Adrenal gland (tissue), 12 donors: ENCODE data around the gene RABGAP1. TPM values are rescaled to one million over a fixed set of nuclear protein-coding genes. Genes with fewer than 3 reads are reported as not detected.
A peak's percentile ranks its signal among the peaks of the same experiment; 100 is the strongest.

ENCODE experiments used
- DNase-seq, 7 donors: peaks; one replicate each; pipeline ENCODE4 v3.0.0-alpha.2; 2019 to 2020
- H3K27ac ChIP-seq, 5 donors: fragments of 200-600 bp; sonication (generic) in 4 of 5; 1 replicate in 3 of 5; 2 replicates in 2 of 5; pipeline versions ENCODE4 v1.5.1 to v1.8.0; 2016 to 2020; ENCODE audit warnings: mild to moderate bottlenecking in 1 of 5
- H3K27me3 ChIP-seq: fragments of 200-600 bp; 2 replicates; pipeline ENCODE4 v1.8.0; 2021
- H3K36me3 ChIP-seq, 2 donors: fragments of 200-600 bp; replicated peaks in 1 of 2; 1 replicate in 1 of 2; 2 replicates in 1 of 2; pipeline versions ENCODE4 v1.5.1 to v1.8.0; 2018 to 2022
- H3K4me1 ChIP-seq, 2 donors: fragments of 200-600 bp; replicated peaks in 1 of 2; 1 replicate in 1 of 2; 2 replicates in 1 of 2; pipeline versions ENCODE4 v1.5.1 to v1.8.0; 2018 to 2021
- H3K4me3 ChIP-seq, 4 donors: fragments of 200-600 bp; sonication (generic) in 3 of 4; one replicate each; pipeline ENCODE4 v1.5.1; 2016 to 2018
- H3K9me3 ChIP-seq, 3 donors: fragments of 200-600 bp; sonication (generic) in 1 of 3; replicated peaks in 1 of 3; 1 replicate in 2 of 3; 2 replicates in 1 of 3; pipeline versions ENCODE4 v1.5.1 to v1.8.0; 2016 to 2021
- CTCF ChIP-seq, 6 experiments: fragments of 450-650 bp in 4 of 6; fragments of 200-600 bp in 2 of 6; sonication (generic) in 1 of 6; IDR thresholded peaks; 1 replicate in 5 of 6; 2 replicates in 1 of 6; pipeline versions ENCODE4 v1.5.1 to v1.8.0; 2016 to 2021; ENCODE audit warnings: antibody characterized with exemption in 6 of 6, mild to moderate bottlenecking in 2 of 6, moderate library complexity in 1 of 6
- POLR2A ChIP-seq, 2 donors: fragments of 450-650 bp; IDR thresholded peaks; one replicate each; pipeline ENCODE4 v1.6.1; 2017; ENCODE audit warnings: antibody characterized with exemption in 2 of 2, mild to moderate bottlenecking in 2 of 2, moderate library complexity in 1 of 2
- WGBS, 4 donors: extraction: QIAGEN DNeasy Blood & Tissue Kit in 2 of 4; methylation state at CpG; one replicate each; pipeline versions ENCODE4 v1.1.5 to v1.1.7; 2013 to 2017; 5-methylcytosine and 5-hydroxymethylcytosine counted together
- intact Hi-C, 2 donors: fragments of 100-400 bp; cut with DNase I; formaldehyde crosslinking; loops; one replicate each; pipeline versions ENCODE4 v1.14.1 to v1.15.0; 2022 to 2023
- polyA plus RNA-seq, 3 donors: library from polyadenylated mRNA; stranded (reverse); fragments of 200-250 nt in 2 of 3; fragments of 350-450 nt in 1 of 3; fragmentation: Illumina TruSeq in 1 of 3; extraction: RNeasy Lipid Tissue Mini Kit (QIAGEN cat#74804) in 1 of 3; gene quantifications; one replicate each; pipeline ENCODE4 v1.2.3, GENCODE V29; 2013 to 2014
- total RNA-seq, 9 donors: library from RNA; depleted of rRNA in 4 of 9; stranded (reverse); fragments of >200 nt in 4 of 9; fragments of 120-200 nt in 1 of 9; fragmentation: NEBNext Ultra II Directional in 1 of 9; extraction: Animal tissue kit (Norgen Biotek cat#: 25700) in 1 of 9; gene quantifications; one replicate each; pipeline versions ENCODE4 v1.1.0 to v1.2.4, GENCODE V29; 2013 to 2023
- donor health status: healthy with polysubstance abuse.
- donor health status: Bipolar disorder and iron deficiency.
- donor health status: DM: yes; HTN: yes; CAD: no.
- donor health status: DM: no; HTN: no; CAD: no.
- donor health status: DM: no; HTN: no; CAD: no.
- donor health status: DM: yes; HTN: yes; CAD: no.

The RABGAP1 gene
- total and polyA plus RNA-seq, 12 donors: 8.5 to 62.3 (median 34.3) TPM

- H3K9me3 ChIP-seq: no peaks in the 10 kb centered on the region
- intact Hi-C loops: no loop called here
These were observed 128.2 kb downstream of the RABGAP1 start for GRCh38 chr9:123069010-123069481.

DNA sequence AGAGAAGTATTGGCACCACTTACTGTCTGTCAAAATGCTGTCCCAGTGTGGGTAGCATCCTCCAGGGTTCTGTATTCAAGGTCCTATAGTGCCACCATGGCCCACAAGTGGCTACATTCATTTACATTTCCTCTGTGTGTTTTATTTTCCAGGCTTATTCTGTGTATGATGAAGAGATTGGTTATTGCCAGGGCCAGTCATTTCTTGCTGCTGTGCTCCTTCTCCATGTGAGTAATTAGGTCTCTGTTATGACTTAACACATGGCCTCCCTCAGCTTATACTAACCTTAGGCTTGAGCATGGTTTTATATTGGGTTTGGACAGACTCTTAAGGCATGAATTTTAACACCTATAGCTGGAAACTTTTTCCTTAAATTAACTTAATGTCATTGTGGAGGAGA is 129.4 kb downstream of the RABGAP1 start:
- H3K27ac ChIP-seq: no peak overlapping the region
- no peak overlapping the region for H3K4me3 ChIP-seq
- no peaks in the 10 kb centered on the region for H3K27me3 ChIP-seq
- H3K36me3 ChIP-seq: peaks cover 0 to 21% of the 10 kb centered on the region in 2 donors
- H3K4me1 ChIP-seq: peaks cover 0 to 11% of the 10 kb centered on the region in 2 donors
- no peak for TF ChIP-seq POLR2A (IDR thresholded peaks at IDR 0.05)
- no peak for TF ChIP-seq CTCF (IDR thresholded peaks at IDR 0.05)
- no peak for DNase-seq
- intact Hi-C loops: no loop called here
- no peaks in the 10 kb centered on the region for H3K9me3 ChIP-seq

More at GRCh38 chr9:123069010-123069481, 128.2 kb downstream of the RABGAP1 start:
- Histone ChIP-seq H3K4me3 (no peak overlapping the region), H3K36me3 (peaks cover 0 to 23% of the 10 kb centered on the region in 2 donors), H3K27ac (no peak overlapping the region), H3K4me1 (peaks cover 0 to 8% of the 10 kb centered on the region in 2 donors), H3K27me3 (no peaks in the 10 kb centered on the region)
- DNase-seq: no peak
- TF ChIP-seq POLR2A (IDR thresholded peaks at IDR 0.05): no peak
- TF ChIP-seq CTCF (IDR thresholded peaks at IDR 0.05): no peak
- 68 to 83% (median 75%) methylated on average over 3 of the region's 3 CpGs for WGBS, 4 donors

DNA sequence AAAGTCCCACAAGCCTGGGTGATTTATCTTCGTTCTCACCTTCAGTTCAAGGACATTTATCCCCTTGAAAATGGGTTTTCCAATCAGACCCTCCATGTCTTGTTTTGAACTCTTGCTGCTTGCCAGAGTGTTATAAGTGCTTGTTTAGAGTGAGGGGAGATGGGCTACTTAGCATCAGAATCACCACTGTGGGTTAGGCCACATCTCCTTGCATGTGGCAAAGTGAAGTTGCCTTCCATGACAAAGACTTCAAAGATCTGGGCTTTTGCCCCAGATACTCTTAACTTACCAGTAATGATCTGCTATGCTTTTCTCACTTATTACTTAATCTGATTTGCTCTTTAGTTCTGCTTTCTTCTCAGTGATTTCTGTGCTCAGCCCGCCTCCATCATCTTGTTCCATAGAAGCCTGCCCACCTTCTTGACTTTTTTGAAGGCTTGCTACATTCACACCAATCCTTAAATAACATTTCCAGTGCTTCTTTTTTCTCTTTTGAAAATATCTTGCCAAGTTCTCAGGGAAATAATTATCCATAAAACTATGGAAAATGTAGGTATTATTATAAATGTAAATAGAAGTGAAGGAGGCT is 131.7 kb downstream of the RABGAP1 start:
- H3K27me3 ChIP-seq: no peaks in the 10 kb centered on the region
- no peak overlapping the region for H3K4me3 ChIP-seq
- peaks cover 0 to 11% of the 10 kb centered on the region in 2 donors for H3K4me1 ChIP-seq
- intact Hi-C loops: no loop called here
- peaks cover 0 to 7% of the 10 kb centered on the region in 2 donors for H3K36me3 ChIP-seq
- 79 to 99% (median 92%) methylated on average over 2 of the region's 2 CpGs for WGBS, 4 donors
- no peak for DNase-seq
- no peaks in the 10 kb centered on the region for H3K9me3 ChIP-seq
- H3K27ac ChIP-seq: no peak overlapping the region
- TF ChIP-seq CTCF (IDR thresholded peaks at IDR 0.05) (no peak), POLR2A (IDR thresholded peaks at IDR 0.05) (no peak)

GRCh38 chr9:123073441-123073840 is 132.6 kb downstream of the RABGAP1 start:
- TF ChIP-seq POLR2A (IDR thresholded peaks at IDR 0.05) (no peak), CTCF (IDR thresholded peaks at IDR 0.05) (no peak)
- Histone ChIP-seq H3K27me3 (no peaks in the 10 kb centered on the region), H3K27ac (peak overlapping the region in 1 of 5 donors; percentile 14), H3K4me3 (no peak overlapping the region), H3K36me3 (peaks cover 0 to 4% of the 10 kb centered on the region in 2 donors), H3K9me3 (no peaks in the 10 kb centered on the region), H3K4me1 (peaks cover 0 to 11% of the 10 kb centered on the region in 2 donors)
- intact Hi-C loops: no loop called here
- 81 to 87% (median 84%) methylated on average over 5 of the region's 5 CpGs for WGBS, 4 donors
- no peak for DNase-seq
